K562 (cell line): Measurements from ENCODE around the gene HINT3. TPM values are rescaled to one million over a fixed set of nuclear protein-coding genes. Genes with fewer than 3 reads are reported as not detected.
A peak's percentile ranks its signal among the peaks of the same experiment; 100 is the strongest.

Source experiments
- ATAC-seq: fragments of 200-7000 bp; cut with Tn5 transposase; 3 replicates; pipeline ENCODE4 v1.9.1; 2020; ENCODE audit warnings: moderate library complexity
- BruUV-seq: library from RNA; stranded (reverse); fragments of 400-500 nt; replicated peaks from 2 replicates; lab custom pipeline; 2021; lab: Mats Ljungman, UMichigan
- CTCF ChIA-PET: fragments of 300-600 bp; formaldehyde crosslinking; extraction: SDS; loops from one replicate; lab custom pipeline; 2021; ENCODE audit warnings: low intra/inter-chr PET ratio; lab: Yijun Ruan, JAX
- POLR2A ChIA-PET: fragments of 300-600, 350-650 bp; sonication (Branson Sonifier 250); formaldehyde crosslinking; extraction: SDS; loops from one replicate; lab custom pipeline; 2021; ENCODE audit warnings: antibody characterized with exemption, inconsistent platforms; lab: Yijun Ruan, JAX
- DNase-seq, 4 experiments: peaks; one replicate each; pipeline versions ENCODE4 v3.0.0 to v3.0.0-alpha.2; 2011 to 2018; ENCODE audit warnings: low spot score in 3 of 4, mixed read lengths in 3 of 4; ENCODE audit errors: extremely low read depth in 1 of 4
- FAIRE-seq: peaks from 2 replicates; lab custom pipeline; 2011; peaks lifted over from hg19 to GRCh38; lab: Jason Lieb, UNC
- H2AFZ ChIP-seq: 2 replicates; pipeline ENCODE4 v1.6.0; 2011; ENCODE audit warnings: low read depth, low read length, control low read depth, inconsistent platforms
- H3K27ac ChIP-seq: fragments of 200-600 bp; 3 replicates; pipeline ENCODE4 v1.8.0; 2011; ENCODE audit warnings: low read depth, mild to moderate bottlenecking, control low read depth, inconsistent platforms, low read length, moderate library complexity, mixed read lengths; ENCODE audit errors: extremely low read depth
- H3K27me3 ChIP-seq, 2 experiments: fragments of 300-600 bp in 1 of 2; 2 replicates in 1 of 2; 3 replicates in 1 of 2; pipeline versions ENCODE4 v1.6.0 to v1.8.0; 2011; ENCODE audit warnings: inconsistent platforms in 2 of 2, low read length in 2 of 2, mild to moderate bottlenecking in 1 of 2, mixed read lengths in 1 of 2, moderate library complexity in 1 of 2; ENCODE audit not compliant: control insufficient read depth in 2 of 2, insufficient read depth in 2 of 2
- H3K36me3 ChIP-seq: fragments of 300-600 bp; 3 replicates; pipeline ENCODE4 v1.8.0; 2011; ENCODE audit warnings: mild to moderate bottlenecking, low read length, inconsistent platforms; ENCODE audit not compliant: control insufficient read depth, insufficient read depth
- H3K4me1 ChIP-seq, 2 experiments: fragments of 200-600 bp in 1 of 2; replicated peaks in 1 of 2; 2 replicates in 1 of 2; 3 replicates in 1 of 2; pipeline versions ENCODE4 v1.5.1 to v1.8.0; 2011; ENCODE audit warnings: inconsistent platforms in 2 of 2, low read length in 2 of 2, mild to moderate bottlenecking in 1 of 2, mixed read lengths in 1 of 2, moderate library complexity in 1 of 2; ENCODE audit not compliant: control insufficient read depth in 2 of 2, insufficient read depth in 2 of 2
- H3K4me2 ChIP-seq: 2 replicates; pipeline ENCODE4 v1.6.1; 2011; ENCODE audit warnings: low read length, control low read depth, inconsistent platforms, mixed read lengths; ENCODE audit not compliant: insufficient read depth
- H3K4me3 ChIP-seq: fragments of 200-600 bp; sonication (generic), shearing (Covaris generic); 2 replicates; pipeline ENCODE4 v1.5.1; 2016; ENCODE audit warnings: control low read depth, inconsistent platforms
- H3K79me2 ChIP-seq: fragments of 200-600 bp; 3 replicates; pipeline ENCODE4 v1.8.0; 2011; ENCODE audit warnings: low read length, inconsistent platforms; ENCODE audit not compliant: control insufficient read depth, insufficient read depth
- H3K9ac ChIP-seq, 2 experiments: 2 replicates each; pipeline versions ENCODE4 v1.6.0 to v1.6.1; 2011; ENCODE audit warnings: low read depth in 2 of 2, low read length in 2 of 2, control low read depth in 1 of 2, inconsistent platforms in 1 of 2, mild to moderate bottlenecking in 1 of 2, mixed read lengths in 1 of 2; ENCODE audit not compliant: insufficient read depth in 1 of 2
- H3K9me1 ChIP-seq: one replicate; pipeline ENCODE4 v1.6.0; 2011; ENCODE audit warnings: inconsistent platforms, mild to moderate bottlenecking, low read length, moderate library complexity; ENCODE audit not compliant: control insufficient read depth, insufficient read depth
- H3K9me3 ChIP-seq: replicated peaks from 2 replicates; pipeline ENCODE4 v1.5.1; 2011; ENCODE audit warnings: low read depth, low read length, inconsistent platforms; ENCODE audit not compliant: control insufficient read depth, insufficient read depth
- H4K20me1 ChIP-seq: replicated peaks from 2 replicates; pipeline ENCODE4 v1.6.1; 2011; ENCODE audit warnings: low read length, inconsistent platforms, mixed read lengths; ENCODE audit not compliant: control insufficient read depth, insufficient read depth
- BHLHE40 ChIP-seq: IDR thresholded peaks from 2 replicates; pipeline ENCODE4 v1.6.1; 2011; ENCODE audit warnings: low read length, improper control_type of control experiment
- BRD4 ChIP-seq: fragments of 200-600 bp; sonication (generic); IDR thresholded peaks from 2 replicates; pipeline ENCODE4 v1.6.1; 2017; ENCODE audit warnings: inconsistent platforms
- CREB1 ChIP-seq, 2 experiments: sonication (generic) in 1 of 2; formaldehyde crosslinking in 1 of 2; IDR thresholded peaks; 2 replicates each; pipeline versions ENCODE4 v1.6.1 to v1.8.0; 2012 to 2022; ENCODE audit warnings: inconsistent platforms in 1 of 2, mild to moderate bottlenecking in 1 of 2, missing genetic modification reagents in 1 of 2, moderate library complexity in 1 of 2
- DDX20 ChIP-seq: fragments of 450-650 bp; IDR thresholded peaks from 2 replicates; pipeline ENCODE4 v1.6.1; 2016; ENCODE audit warnings: missing genetic modification characterization, low read depth, mild to moderate bottlenecking, missing compliant biosample characterization, moderate library complexity
- DMBX1 ChIP-seq: fragments of 250-450 bp; sonication (Bioruptor Pico); IDR thresholded peaks from 2 replicates; pipeline ENCODE4 v1.8.0; 2022; ENCODE audit warnings: inconsistent platforms, mild to moderate bottlenecking, moderate library complexity, borderline replicate concordance
- ETV1 ChIP-seq: fragments of 450-650 bp; conservative IDR thresholded peaks from 2 replicates; pipeline ENCODE4 v1.6.1; 2016; ENCODE audit warnings: missing genetic modification characterization, control low read depth, low read depth, missing compliant biosample characterization
- FOXK2 ChIP-seq, 2 experiments: fragments of 450-650 bp; IDR thresholded peaks in 1 of 2; conservative IDR thresholded peaks in 1 of 2; 2 replicates each; pipeline ENCODE4 v1.6.1; 2016; ENCODE audit warnings: low read depth in 2 of 2, mild to moderate bottlenecking in 1 of 2
- FOXM1 ChIP-seq, 2 experiments: fragments of 450-650 bp in 1 of 2; sonication (generic) in 1 of 2; formaldehyde crosslinking in 1 of 2; IDR thresholded peaks; 2 replicates each; pipeline versions ENCODE4 v1.6.1 to v1.9.0; 2017 to 2022; ENCODE audit warnings: low read depth in 2 of 2, mild to moderate bottlenecking in 2 of 2, missing genetic modification reagents in 1 of 2, moderate library complexity in 1 of 2
- GABPB1 ChIP-seq: sonication (generic); formaldehyde crosslinking; IDR thresholded peaks from 2 replicates; pipeline ENCODE4 v1.8.0; 2022; ENCODE audit warnings: mild to moderate bottlenecking, missing genetic modification reagents
- MEIS2 ChIP-seq: fragments of 450-650 bp; IDR thresholded peaks from 2 replicates; pipeline ENCODE4 v1.6.1; 2014; ENCODE audit warnings: mild to moderate bottlenecking; ENCODE audit not compliant: partially characterized antibody
- NCOA1 ChIP-seq: fragments of 450-650 bp; IDR thresholded peaks from 2 replicates; pipeline ENCODE4 v1.6.1; 2016; ENCODE audit warnings: low read depth
- NCOA4 ChIP-seq: fragments of 450-650 bp; IDR thresholded peaks from 2 replicates; pipeline ENCODE4 v1.6.1; 2018; ENCODE audit warnings: mild to moderate bottlenecking; ENCODE audit not compliant: partially characterized antibody
- POLR2AphosphoS2 ChIP-seq: IDR thresholded peaks from 2 replicates; pipeline ENCODE4 v1.6.1; 2012; ENCODE audit warnings: low read length, improper control_type of control experiment
- RBBP5 ChIP-seq: fragments of 200-600 bp; sonication (generic); IDR thresholded peaks from 2 replicates; pipeline ENCODE4 v1.6.1; 2012; ENCODE audit warnings: borderline replicate concordance, mild to moderate bottlenecking, low read length, control low read depth, inconsistent platforms; ENCODE audit not compliant: insufficient read depth, poor library complexity, severe bottlenecking
- RBM22 ChIP-seq: fragments of 200-400 bp; formaldehyde crosslinking; IDR thresholded peaks from 2 replicates; pipeline ENCODE4 v1.6.1; 2018; ENCODE audit warnings: low read length, low read depth; ENCODE audit not compliant: poor library complexity, severe bottlenecking
- SMARCE1 ChIP-seq: fragments of 450-650 bp; IDR thresholded peaks from 2 replicates; pipeline ENCODE4 v1.7.1; 2016; ENCODE audit warnings: mild to moderate bottlenecking
- TOE1 ChIP-seq, 2 experiments: fragments of 450-650 bp in 1 of 2; sonication (generic) in 1 of 2; formaldehyde crosslinking in 1 of 2; IDR thresholded peaks; 2 replicates each; pipeline versions ENCODE4 v1.7.1 to v1.8.0; 2016 to 2022; ENCODE audit warnings: borderline replicate concordance in 2 of 2, mild to moderate bottlenecking in 2 of 2, antibody characterized with exemption in 1 of 2, inconsistent platforms in 1 of 2, low read depth in 1 of 2, missing genetic modification reagents in 1 of 2, moderate library complexity in 1 of 2
- ZFX ChIP-seq: sonication (generic); formaldehyde crosslinking; IDR thresholded peaks from 2 replicates; pipeline ENCODE4 v1.8.0; 2022; ENCODE audit warnings: mild to moderate bottlenecking, missing genetic modification reagents, moderate library complexity
- ZNF217 ChIP-seq: sonication (generic); formaldehyde crosslinking; IDR thresholded peaks from 2 replicates; pipeline ENCODE4 v1.8.0; 2022; ENCODE audit warnings: mild to moderate bottlenecking, missing genetic modification reagents
- ZNF766 ChIP-seq: fragments of 200-800 bp; sonication (Bioruptor generic); conservative IDR thresholded peaks from 2 replicates; pipeline ENCODE4 v1.6.1; 2016; ENCODE audit warnings: missing genetic modification characterization, missing compliant biosample characterization
- WGBS: fragments of 100-300 bp; shearing (Covaris generic); methylation state at CpG from one replicate; pipeline ENCODE4 v1.1.6; 2016; ENCODE audit warnings: low coverage, mixed read lengths; ENCODE audit not compliant: insufficient coverage; ENCODE audit errors: missing lambda C conversion rate; 5-methylcytosine and 5-hydroxymethylcytosine counted together
- in situ Hi-C: fragments of 300-500 bp; cut with MboI; formaldehyde crosslinking; loops from 4 replicates; pipeline ENCODE4 v1.15.0; 2018; ENCODE audit warnings: inconsistent platforms, mixed read lengths
- intact Hi-C: fragments of 100-400 bp; cut with micrococcal nuclease; formaldehyde crosslinking; loops from 2 replicates; pipeline ENCODE4 v1.14.2; 2022
- polyA plus RNA-seq, 8 experiments: library from polyadenylated mRNA; depleted of rRNA in 4 of 8; stranded (reverse) in 5 of 8; unstranded in 3 of 8; fragments of >200 nt; fragmentation: Nextera tagmentation in 2 of 8; fragmentation: Illumina TruSeq in 1 of 8; extraction: Ambion mirVana in 2 of 8; extraction: Trizol in 1 of 8; gene quantifications; 2 replicates each; pipeline versions ENCODE4 v1.2.1 to v1.2.3, GENCODE V29; 2011 to 2014; ENCODE audit warnings: inconsistent platforms in 1 of 8, missing spikeins in 1 of 8
- total RNA-seq, 7 experiments: library from RNA; depleted of rRNA in 6 of 7; stranded (reverse); fragments of >200 nt in 6 of 7; fragmentation: Illumina TruSeq in 2 of 7; extraction: Trizol in 2 of 7; gene quantifications; 2 replicates each; pipeline versions ENCODE4 v1.2.1 to v1.2.3, GENCODE V29; 2011 to 2021; ENCODE audit warnings: low replicate concordance in 1 of 7
- TF ChIP-seq, protein P1 (sequence below): sonication (generic); formaldehyde crosslinking; IDR thresholded peaks from 2 replicates; pipeline ENCODE4 v1.9.0; 2022; ENCODE audit warnings: mild to moderate bottlenecking, missing genetic modification reagents

The HINT3 gene
- total and polyA plus RNA-seq, 9 of the 15 experiments (the other 6 are each of a cell fraction or from before 2014, with no cell fraction given): 1.4 to 16.6 (median 10.8) TPM

DNA sequence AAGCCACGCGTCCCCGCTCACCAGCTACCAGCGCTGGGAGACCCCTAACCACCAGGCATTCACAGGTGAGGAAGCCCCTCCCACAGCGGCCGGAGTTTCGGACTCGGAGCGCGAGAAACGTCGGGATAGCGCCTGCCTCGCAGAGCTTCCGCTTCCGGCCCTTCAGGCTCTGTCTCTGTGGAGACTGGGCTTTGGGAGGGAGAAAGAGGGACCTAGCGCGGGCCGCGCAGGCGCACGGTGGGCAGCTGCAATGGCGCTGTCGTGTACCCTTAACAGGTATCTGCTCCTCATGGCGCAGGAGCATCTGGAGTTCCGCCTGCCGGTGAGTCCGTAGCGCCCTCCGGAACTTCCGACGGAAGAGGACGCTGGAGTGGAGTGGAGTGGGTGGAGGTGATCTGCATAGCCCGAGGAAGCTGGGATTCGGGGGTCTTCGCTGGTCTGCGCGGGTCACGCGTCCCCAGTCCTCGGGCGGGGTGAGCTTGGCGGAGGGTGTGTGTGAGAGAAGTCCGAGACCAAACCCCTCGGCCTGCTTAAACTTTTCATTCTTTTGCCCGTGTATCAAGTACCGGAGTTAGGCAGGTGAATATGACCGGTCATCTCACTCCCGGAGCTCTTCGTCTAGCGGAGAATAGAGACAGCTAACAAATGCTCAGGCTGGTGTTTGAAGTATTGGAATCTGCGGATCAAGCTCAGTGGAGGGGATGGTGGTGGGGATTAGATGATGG is 29.9 kb downstream of the HINT3 start, which contains the start of gene TRMT11:
TSS of gene TRMT11 (plus strand) at position 240 of the 725 bp plus-strand sequence. CDS start at position 251, 11 bp downstream.
- Histone ChIP-seq H3K4me1 (peaks cover 14 to 30% of the 10 kb centered on the region in 2 experiments), H3K9ac (peak within 1 kb of the TSS; percentile 92 to 100), H3K4me3 (peak within 1 kb of the TSS; percentile 62), H3K9me3 (no peaks in the 10 kb centered on the region), H3K27ac (peak within 1 kb of the TSS; percentile 79), H3K9me1 (no peaks in the 10 kb centered on the region), H3K36me3 (peaks cover 5% of the 10 kb centered on the region; the same call in 1 of the 3 replicates), H2AFZ (peak within 1 kb of the TSS; percentile 96), H4K20me1 (0 out of 2 replicates have a peak, but pooled peaks cover 3% of the 10 kb centered on the region), H3K4me2 (peak within 1 kb of the TSS; percentile 90), H3K79me2 (peaks cover 66% of the 10 kb centered on the region), H3K27me3 (no peaks in the 10 kb centered on the region)
- FAIRE-seq (peak; percentile 95), ATAC-seq (peak; percentile 95), DNase-seq (peak; percentile 93 to 97 (median 95))
- under 1% methylated on average over 48 of the region's 52 CpGs for WGBS
- in situ Hi-C loops: no loop called here
- TSS peak; percentile 60 for BruUV-seq
- POLR2A ChIA-PET: interaction anchor here (0.6 to 2.4 kb wide), 25 partner anchors 8 to 1133 kb away, joined by 3 to 18 read pairs (median 4); partner anchors contain the start of genes HINT3 and NCOA7
- CTCF ChIA-PET: no interaction called here
- intact Hi-C loops: loop anchor here (1.0 to 10.0 kb wide), 4 partner anchors 126 to 1358 kb away; partner anchors contain the start of gene ECHDC1
- TF ChIP-seq NCOA1: peak; percentile 66; the same call in 1 of the 2 replicates
- TF ChIP-seq ETV1 (tag): peak; percentile 78
- TF ChIP-seq DMBX1 (CRISPR knock-in tag): no peak
- peak; percentile 94 for TF ChIP-seq RBBP5
- no peak for TF ChIP-seq FOXM1 (IDR thresholded peaks at IDR 0.05; ENCODE audit: low read depth)
- no peak for TF ChIP-seq FOXM1 (CRISPR knock-in tag; IDR thresholded peaks at IDR 0.05; ENCODE audit: low read depth)
- TF ChIP-seq BRD4: peak; percentile 84; the same call in 1 of the 2 replicates
- TF ChIP-seq ZFX (CRISPR knock-in tag): peak; percentile 52; the same call in 1 of the 2 replicates
- TF ChIP-seq, protein P1, sequence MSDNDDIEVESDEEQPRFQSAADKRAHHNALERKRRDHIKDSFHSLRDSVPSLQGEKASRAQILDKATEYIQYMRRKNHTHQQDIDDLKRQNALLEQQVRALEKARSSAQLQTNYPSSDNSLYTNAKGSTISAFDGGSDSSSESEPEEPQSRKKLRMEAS (CRISPR knock-in tag): peak; percentile 73
- TF ChIP-seq GABPB1 (CRISPR knock-in tag): peak; percentile 94
- no peak for TF ChIP-seq TOE1 (IDR thresholded peaks at IDR 0.05; ENCODE audit: borderline replicate concordance)
- peak; percentile 94 for TF ChIP-seq TOE1 (CRISPR knock-in tag; IDR thresholded peaks at IDR 0.05; ENCODE audit: borderline replicate concordance, low read depth)
- peak; percentile 38; the same call in 1 of the 2 replicates for TF ChIP-seq BHLHE40
- TF ChIP-seq DDX20: no peak
- no peak for TF ChIP-seq ZNF766 (CRISPR knock-in tag)
- no peak for TF ChIP-seq NCOA4
- TF ChIP-seq RBM22: peak; percentile 37
- TF ChIP-seq ZNF217 (CRISPR knock-in tag): no peak
- TF ChIP-seq SMARCE1: peak; percentile 14; the same call in 1 of the 2 replicates
- TF ChIP-seq CREB1 (IDR thresholded peaks at IDR 0.05): peak; percentile 10; the same call in 1 of the 2 replicates
- peak; percentile 68; the same call in 1 of the 2 replicates for TF ChIP-seq CREB1 (CRISPR knock-in tag; IDR thresholded peaks at IDR 0.05)
- TF ChIP-seq MEIS2: peak; percentile 83
- TF ChIP-seq FOXK2 (conservative IDR thresholded peaks at IDR 0.05 in 1 of 2, IDR thresholded peaks at IDR 0.05 in 1 of 2; ENCODE audit: low read depth in 2 of 2): peak in 1 of 2 experiments; percentile 21; a peak in 1 of 4 replicates
- peak; percentile 58; the same call in 1 of the 2 replicates for TF ChIP-seq POLR2AphosphoS2
